GM12891 (cell line): ENCODE measurements around the gene VAV3.

ENCODE experiments used
- PAX5 ChIP-seq: IDR thresholded peaks from 2 replicates; pipeline ENCODE4 v1.6.1; 2011; ENCODE audit warnings: low read length, moderate library complexity, mild to moderate bottlenecking; ENCODE audit not compliant: insufficient read depth, severe bottlenecking
- POLR2A ChIP-seq: IDR thresholded peaks from 2 replicates; pipeline ENCODE4 v1.6.1; 2011; ENCODE audit warnings: low read depth, low read length, control low read depth
- POLR2AphosphoS5 ChIP-seq: IDR thresholded peaks from 2 replicates; pipeline ENCODE4 v1.6.1; 2011; ENCODE audit warnings: low read depth, low read length, control low read depth
- SPI1 ChIP-seq: IDR thresholded peaks from 2 replicates; pipeline ENCODE4 v1.6.1; 2011; ENCODE audit warnings: low read depth, low read length, control low read depth
- TAF1 ChIP-seq: IDR thresholded peaks from 2 replicates; pipeline ENCODE4 v1.6.1; 2011; ENCODE audit warnings: low read depth, low read length, control low read depth

DNA sequence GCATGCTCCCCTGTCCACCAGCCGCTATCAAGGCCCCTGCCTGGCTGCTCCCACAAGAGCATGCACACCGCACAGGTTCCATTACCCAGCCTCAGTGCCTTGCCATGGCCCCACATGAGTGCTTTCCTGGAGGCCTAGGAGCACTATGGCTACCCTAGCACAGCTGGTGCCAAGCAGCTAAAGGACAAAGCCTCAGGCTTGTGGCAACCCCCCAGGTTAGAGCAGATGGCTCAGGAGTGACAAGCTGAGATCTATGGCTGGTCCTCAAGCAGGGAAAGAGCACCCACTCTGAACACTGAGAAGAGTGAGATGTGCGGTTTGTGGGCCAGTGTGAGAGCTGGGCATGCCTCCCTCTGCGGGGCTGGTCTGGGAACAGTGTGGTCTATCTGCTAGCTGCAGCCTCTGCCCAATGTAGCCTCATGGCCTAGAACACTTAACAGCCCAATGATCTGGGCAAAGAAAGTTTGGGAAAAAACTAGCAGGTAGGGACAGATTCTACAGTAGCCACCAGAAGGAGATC lies 129.8 kb downstream of the VAV3 start:
- TF ChIP-seq SPI1 = no peak
- no peak for TF ChIP-seq TAF1
- no peak for TF ChIP-seq POLR2AphosphoS5
- TF ChIP-seq POLR2A = no peak
- no peak for TF ChIP-seq PAX5
